ENCODE results near the gene MYCBP2.

MYCBP2 gene

DNA sequence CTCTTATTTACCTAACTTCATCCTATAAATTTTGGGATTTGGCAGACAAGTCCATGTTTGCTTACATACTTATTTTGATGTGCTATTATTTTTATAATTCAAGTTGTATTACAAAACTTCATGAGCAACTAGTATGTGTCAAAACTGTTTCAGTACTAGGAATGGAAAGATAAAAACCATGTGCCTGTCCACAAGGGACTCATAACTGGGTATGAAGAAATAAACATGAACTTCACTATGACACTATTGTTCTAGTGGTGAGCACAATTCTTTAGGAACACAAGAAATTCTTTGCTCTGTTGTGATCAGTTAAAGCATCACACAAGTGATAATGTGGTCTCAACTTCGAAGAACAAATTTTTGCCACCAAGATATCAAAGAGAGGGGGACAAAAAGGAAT is 202.5 kb downstream of the MYCBP2 start:
- no peak overlapping the region for H3K4me3 ChIP-seq (ENCODE audit: low read length)
- DNase-seq (ENCODE audit: low read depth): no peak
- TF ChIP-seq CTCF (conservative IDR thresholded peaks at IDR 0.05; ENCODE audit: low read depth, low read length): no peak

DNA sequence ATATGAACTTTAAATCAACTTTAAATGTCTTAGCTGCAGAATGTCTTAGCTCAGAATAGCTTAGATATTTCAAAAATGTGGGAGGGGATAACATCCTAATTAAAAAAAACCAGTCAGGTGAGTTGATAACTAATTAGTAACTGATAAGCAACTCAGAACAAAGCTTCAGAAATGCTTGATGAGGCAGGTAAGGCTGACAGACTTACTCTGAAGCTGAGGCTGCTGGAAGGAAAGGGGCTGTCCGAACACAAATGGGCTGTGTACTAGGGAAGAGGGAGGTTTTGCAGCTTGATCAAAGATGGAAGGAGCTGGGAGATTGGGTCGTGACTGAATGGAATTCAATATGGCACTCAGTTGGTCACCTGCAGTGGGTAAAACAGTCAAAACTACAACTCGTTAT is 208.8 kb downstream of the MYCBP2 start:
- no peak for TF ChIP-seq CTCF (conservative IDR thresholded peaks at IDR 0.05; ENCODE audit: low read depth, low read length)
- H3K4me3 ChIP-seq (ENCODE audit: low read length): no peak overlapping the region
- DNase-seq (ENCODE audit: low read depth): no peak

DNA sequence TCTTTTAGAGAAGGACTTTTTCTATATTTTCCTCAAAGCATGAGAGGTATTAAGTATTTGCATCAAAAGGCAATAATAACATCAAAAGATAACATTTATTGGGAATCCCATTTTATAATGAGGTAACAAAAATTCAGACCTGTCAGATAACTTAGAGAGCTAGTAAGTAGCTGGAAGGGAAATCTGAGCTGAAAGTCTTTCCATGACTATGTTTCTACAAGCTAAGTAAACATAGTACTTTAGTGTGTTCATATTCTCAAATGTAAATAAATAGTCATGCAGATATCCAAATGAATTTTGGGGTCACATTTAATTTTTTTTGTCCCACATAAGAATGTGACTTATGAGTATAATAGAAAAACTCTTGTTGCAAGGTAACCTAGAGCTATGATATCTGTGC is 212.6 kb downstream of the MYCBP2 start:
- DNase-seq (ENCODE audit: low read depth): no peak
- no peak overlapping the region for H3K4me3 ChIP-seq (ENCODE audit: low read length)
- no peak for TF ChIP-seq CTCF (conservative IDR thresholded peaks at IDR 0.05; ENCODE audit: low read depth, low read length)

DNA sequence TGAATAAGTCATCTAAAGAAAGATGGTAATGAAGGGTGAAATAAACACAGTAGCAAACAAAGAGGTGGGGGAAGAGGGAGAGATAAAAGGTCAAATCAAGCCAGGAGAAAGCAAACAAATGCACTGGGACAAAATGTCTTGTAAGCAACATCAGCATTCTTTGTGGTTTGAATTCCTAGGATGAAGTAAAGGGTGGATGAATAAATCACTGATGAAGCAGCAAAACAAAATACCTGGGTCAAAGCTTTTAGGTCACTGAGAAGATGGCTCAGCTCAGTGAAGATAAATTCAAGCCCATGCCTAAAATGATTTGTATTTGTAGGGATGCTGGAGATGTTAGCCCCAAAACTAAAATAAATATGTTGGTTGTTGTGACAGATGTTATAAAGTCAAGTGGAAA is 213.4 kb downstream of the MYCBP2 start:
- no peak overlapping the region for H3K4me3 ChIP-seq (ENCODE audit: low read length)
- TF ChIP-seq CTCF (conservative IDR thresholded peaks at IDR 0.05; ENCODE audit: low read depth, low read length): no peak
- DNase-seq (ENCODE audit: low read depth): no peak

GRCh38 chr13:77105051-77105450 is 221.8 kb downstream of the MYCBP2 start:
- no peak for DNase-seq (ENCODE audit: low read depth)
- no peak for TF ChIP-seq CTCF (conservative IDR thresholded peaks at IDR 0.05; ENCODE audit: low read depth, low read length)
- H3K4me3 ChIP-seq (ENCODE audit: low read length): no peak overlapping the region

DNA sequence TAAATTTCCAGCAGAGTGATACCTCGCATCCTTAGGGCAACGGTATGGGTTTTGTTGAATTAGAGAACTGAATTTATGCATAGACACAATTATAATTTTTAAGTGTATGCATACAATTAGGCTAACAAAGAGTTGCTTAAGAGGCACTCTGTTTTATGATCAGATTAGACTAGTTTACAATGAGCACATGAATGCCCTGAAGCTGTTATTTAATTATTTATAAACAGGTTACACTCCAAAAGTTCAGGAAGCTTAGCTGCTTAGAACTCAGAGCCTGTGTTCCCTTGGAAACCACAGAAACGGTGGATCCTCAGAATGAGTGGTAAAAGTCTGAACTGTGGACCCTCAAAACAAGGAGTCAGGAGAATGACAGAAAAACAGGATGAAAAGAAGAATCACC is 227.5 kb downstream of the MYCBP2 start:
- H3K4me3 ChIP-seq (ENCODE audit: low read length): no peak overlapping the region
- no peak for TF ChIP-seq CTCF (conservative IDR thresholded peaks at IDR 0.05; ENCODE audit: low read depth, low read length)
- DNase-seq (ENCODE audit: low read depth): no peak

GRCh38 chr13:77095288-77095687 is 231.6 kb downstream of the MYCBP2 start:
- DNase-seq (ENCODE audit: low read depth): no peak
- TF ChIP-seq CTCF (conservative IDR thresholded peaks at IDR 0.05; ENCODE audit: low read depth, low read length): no peak
- H3K4me3 ChIP-seq (ENCODE audit: low read length): no peak overlapping the region
